Memory B cell (primary cell): ENCODE measurements around the gene ZNF232.
"Not testable (repeated sequence)": the region's sequence is repeated elsewhere in the genome, so short reads cannot be mapped to it uniquely, and the experiment has no call there.

Experiments used
- ATAC-seq: fragments of 150-1000 bp; cut with Tn5 transposase; 2 replicates; pipeline ENCODE4 v1.10.0; 2021; ENCODE audit warnings: low read depth, mild to moderate bottlenecking, moderate library complexity
- DNase-seq, 2 donors: peaks; one replicate each; pipeline ENCODE4 v3.0.0; 2022; ENCODE audit warnings: low spot score in 2 of 2
- H3K27ac Mint-ChIP-seq: one replicate; pipeline ENCODE4 v1.8.0; 2022; ENCODE audit warnings: mild to moderate bottlenecking, moderate library complexity, mixed read lengths
- H3K27me3 Mint-ChIP-seq: one replicate; pipeline ENCODE4 v1.8.0; 2022; ENCODE audit warnings: mixed read lengths
- H3K36me3 Mint-ChIP-seq: one replicate; pipeline ENCODE4 v1.8.0; 2022; ENCODE audit warnings: mild to moderate bottlenecking, mixed read lengths
- H3K4me1 Mint-ChIP-seq: one replicate; pipeline ENCODE4 v1.8.0; 2022; ENCODE audit warnings: mixed read lengths
- H3K4me3 Mint-ChIP-seq: one replicate; pipeline ENCODE4 v1.8.0; 2022; ENCODE audit warnings: mild to moderate bottlenecking, moderate library complexity, mixed read lengths
- H3K9me3 Mint-ChIP-seq: one replicate; pipeline ENCODE4 v1.8.0; 2022; ENCODE audit warnings: mixed read lengths

ZNF232 gene

DNA sequence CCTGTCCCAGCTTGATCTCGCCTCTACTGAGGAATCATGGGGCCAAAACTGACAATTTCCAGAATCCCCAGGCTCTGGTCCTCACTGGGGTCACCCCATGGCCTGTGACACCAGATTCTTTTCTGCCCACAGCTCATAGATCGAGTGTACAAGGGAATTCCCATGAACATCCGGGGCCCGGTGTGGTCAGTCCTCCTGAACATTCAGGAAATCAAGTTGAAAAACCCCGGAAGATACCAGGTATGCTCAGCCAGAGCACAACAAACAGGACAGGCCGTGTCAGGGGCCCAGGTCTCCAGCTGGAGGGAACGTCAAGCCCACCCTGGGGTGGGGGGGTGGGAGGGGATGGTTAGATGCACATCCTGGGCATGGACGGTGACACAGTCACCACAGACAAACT lies 21.6 kb upstream of the ZNF232 start:
- peaks cover 2% of the 10 kb centered on the region for H3K4me1 Mint-ChIP-seq
- H3K36me3 Mint-ChIP-seq = no peaks in the 10 kb centered on the region
- H3K4me3 Mint-ChIP-seq = no peak overlapping the region
- ATAC-seq (no peak), DNase-seq (no peak)
- H3K27ac Mint-ChIP-seq = no peak overlapping the region
- peaks cover 5% of the 10 kb centered on the region for H3K27me3 Mint-ChIP-seq
- H3K9me3 Mint-ChIP-seq = no peaks in the 10 kb centered on the region

GRCh38 chr17:5132503-5133225 lies 21.0 kb upstream of the ZNF232 start:
- DNase-seq, H3K27me3 Mint-ChIP-seq, H3K4me3 Mint-ChIP-seq, H3K9me3 Mint-ChIP-seq, H3K27ac Mint-ChIP-seq, H3K4me1 Mint-ChIP-seq, H3K36me3 Mint-ChIP-seq, ATAC-seq: not testable (repeated sequence)

DNA sequence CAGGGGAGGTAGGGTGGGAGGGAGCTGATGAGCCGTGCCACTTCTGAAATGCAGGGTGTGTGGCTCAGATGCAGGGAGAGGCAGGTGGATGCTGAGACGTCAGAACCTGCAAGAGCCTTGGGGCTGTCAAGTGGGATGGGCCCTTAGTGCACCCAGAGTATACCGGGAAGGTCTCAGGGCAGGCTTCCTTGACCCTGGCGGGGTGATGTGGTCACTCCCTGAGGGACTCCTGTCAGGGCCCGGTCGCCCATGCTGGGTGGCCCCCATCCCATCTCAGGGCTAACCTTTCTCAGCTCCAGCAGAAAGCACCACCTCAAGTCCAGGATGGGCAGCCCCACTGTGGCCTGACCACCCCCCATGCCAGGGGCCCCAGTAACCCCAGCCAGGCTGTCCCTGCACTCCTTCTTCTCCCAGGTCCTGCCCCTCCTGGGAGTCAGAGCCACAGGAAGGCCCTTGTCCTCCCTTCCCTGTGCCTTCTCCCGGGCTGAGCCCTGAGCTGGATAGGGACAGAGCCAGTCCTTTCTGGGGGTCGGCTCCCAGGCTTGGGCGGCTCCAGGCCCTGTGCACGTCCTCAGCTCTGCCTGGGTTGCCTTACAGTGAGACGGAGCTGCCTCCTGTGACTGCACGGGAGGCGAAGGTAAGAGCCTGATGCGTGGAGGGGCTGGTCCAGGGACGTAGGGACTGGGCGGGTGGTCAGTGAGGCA lies 20.3 kb upstream of the ZNF232 start:
- H3K36me3 Mint-ChIP-seq, H3K4me3 Mint-ChIP-seq, H3K9me3 Mint-ChIP-seq, ATAC-seq, H3K27me3 Mint-ChIP-seq, H3K4me1 Mint-ChIP-seq, H3K27ac Mint-ChIP-seq: not testable (repeated sequence)
- DNase-seq = peak in 1 of 2 donors; percentile 11

DNA sequence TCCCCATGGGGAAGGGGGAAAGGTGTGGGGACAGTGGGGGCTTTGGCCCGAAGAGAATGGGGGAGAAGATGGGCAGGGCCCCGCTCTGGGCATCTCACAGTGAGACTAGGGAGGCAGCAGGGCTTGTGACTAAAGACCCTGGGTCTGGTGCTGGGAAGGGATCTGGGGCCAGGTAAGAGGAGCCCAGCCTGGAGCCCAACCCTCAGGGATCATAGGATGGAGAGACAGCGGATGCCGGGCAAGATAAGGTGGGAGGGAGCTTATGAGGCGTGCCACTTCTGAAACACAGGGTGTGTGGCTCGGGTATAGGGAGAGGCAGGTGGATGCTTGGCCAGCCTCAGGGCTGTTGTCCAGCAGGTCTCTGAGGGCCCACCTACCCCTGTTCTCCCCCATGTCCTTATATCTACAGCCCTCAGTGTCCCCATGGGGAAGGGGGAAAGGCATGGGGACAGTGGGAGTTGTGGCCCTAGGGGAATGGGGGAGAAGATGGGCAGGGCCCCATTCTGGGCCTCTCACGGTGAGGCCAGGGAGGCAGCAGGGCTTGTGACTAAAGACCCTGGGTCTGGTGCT lies 19.6 kb upstream of the ZNF232 start:
- H3K27ac Mint-ChIP-seq = no peak overlapping the region
- H3K4me1 Mint-ChIP-seq = peaks cover 2% of the 10 kb centered on the region
- H3K36me3 Mint-ChIP-seq = no peaks in the 10 kb centered on the region
- DNase-seq = peak in 1 of 2 donors; percentile 7
- no peak for ATAC-seq
- H3K27me3 Mint-ChIP-seq = peaks cover 12% of the 10 kb centered on the region
- no peak overlapping the region for H3K4me3 Mint-ChIP-seq
- no peaks in the 10 kb centered on the region for H3K9me3 Mint-ChIP-seq

DNA sequence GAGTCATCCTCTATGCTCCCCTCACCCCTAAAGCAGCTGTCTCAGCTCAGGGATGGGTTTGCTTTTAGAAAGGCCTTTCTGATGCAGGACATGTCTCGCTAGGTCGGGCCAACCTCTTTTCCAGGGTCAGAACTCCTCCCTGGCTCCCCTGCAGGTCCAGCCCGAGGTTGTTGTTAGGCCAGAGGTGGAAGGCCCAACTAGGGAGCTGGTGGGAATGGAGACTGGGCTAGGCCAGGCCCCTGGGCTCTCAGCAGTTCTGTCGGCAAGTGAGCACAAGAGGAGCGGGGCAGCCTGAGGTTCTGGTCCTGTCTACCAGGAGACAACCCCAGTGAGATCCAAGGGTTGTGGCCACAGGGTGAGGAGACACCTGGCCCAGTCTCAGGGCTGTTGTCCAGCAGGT lies 19.0 kb upstream of the ZNF232 start:
- ATAC-seq, H3K36me3 Mint-ChIP-seq, H3K4me3 Mint-ChIP-seq: not testable (repeated sequence)

GRCh38 chr17:5130261-5130660 lies 18.6 kb upstream of the ZNF232 start:
- not testable (repeated sequence) for H3K27ac Mint-ChIP-seq, H3K4me3 Mint-ChIP-seq, ATAC-seq, H3K4me1 Mint-ChIP-seq, H3K9me3 Mint-ChIP-seq, H3K36me3 Mint-ChIP-seq
- DNase-seq = peak in 1 of 2 donors; percentile 6
- H3K27me3 Mint-ChIP-seq = peaks cover 12% of the 10 kb centered on the region

More for the DNA sequence above, 19.0 kb upstream of the ZNF232 start:
- not testable (repeated sequence) for H3K9me3 Mint-ChIP-seq, H3K4me1 Mint-ChIP-seq, H3K27ac Mint-ChIP-seq
- peak in 1 of 2 donors; percentile 10 for DNase-seq
- peaks cover 12% of the 10 kb centered on the region for H3K27me3 Mint-ChIP-seq

DNA sequence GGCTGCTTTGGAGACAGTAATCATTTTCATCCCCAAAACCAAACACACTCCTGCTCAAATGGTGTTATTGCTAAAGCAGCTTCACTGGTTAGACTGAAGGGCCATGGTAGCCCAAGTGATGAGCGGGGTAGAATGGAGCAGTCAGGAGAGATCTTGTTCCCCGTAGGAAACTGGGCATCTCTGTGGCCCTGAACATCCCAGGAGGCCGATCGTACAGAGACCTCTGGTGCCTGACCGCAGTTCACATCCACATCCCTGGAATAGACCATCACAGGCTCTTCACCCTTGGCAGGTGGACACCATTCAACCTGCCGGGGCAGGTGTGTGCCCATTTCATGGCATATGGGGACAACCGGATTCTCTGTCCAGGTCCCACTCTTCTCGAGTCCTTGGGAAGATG lies 18.1 kb upstream of the ZNF232 start:
- not testable (repeated sequence) for H3K36me3 Mint-ChIP-seq, ATAC-seq, H3K4me3 Mint-ChIP-seq, H3K9me3 Mint-ChIP-seq, H3K27ac Mint-ChIP-seq, H3K4me1 Mint-ChIP-seq
- peak in 1 of 2 donors; percentile 6 for DNase-seq
- H3K27me3 Mint-ChIP-seq = peaks cover 12% of the 10 kb centered on the region

- Mint-ChIP-seq H3K27me3 (peaks cover 17% of the 10 kb centered on the region), H3K9me3 (no peaks in the 10 kb centered on the region), H3K36me3 (no peaks in the 10 kb centered on the region), H3K4me1 (no peaks in the 10 kb centered on the region), H3K4me3 (no peak overlapping the region), H3K27ac (no peak overlapping the region)
- no peak for ATAC-seq
- DNase-seq = peak in 1 of 2 donors; percentile 8
Observed at GRCh38 chr17:5128905-5129535, 17.3 kb upstream of the ZNF232 start.

- H3K27ac Mint-ChIP-seq, H3K4me3 Mint-ChIP-seq: not testable (repeated sequence)
- H3K27me3 Mint-ChIP-seq = peaks cover 20% of the 10 kb centered on the region
Observed at GRCh38 chr17:5128387-5128786, 16.7 kb upstream of the ZNF232 start.

DNA sequence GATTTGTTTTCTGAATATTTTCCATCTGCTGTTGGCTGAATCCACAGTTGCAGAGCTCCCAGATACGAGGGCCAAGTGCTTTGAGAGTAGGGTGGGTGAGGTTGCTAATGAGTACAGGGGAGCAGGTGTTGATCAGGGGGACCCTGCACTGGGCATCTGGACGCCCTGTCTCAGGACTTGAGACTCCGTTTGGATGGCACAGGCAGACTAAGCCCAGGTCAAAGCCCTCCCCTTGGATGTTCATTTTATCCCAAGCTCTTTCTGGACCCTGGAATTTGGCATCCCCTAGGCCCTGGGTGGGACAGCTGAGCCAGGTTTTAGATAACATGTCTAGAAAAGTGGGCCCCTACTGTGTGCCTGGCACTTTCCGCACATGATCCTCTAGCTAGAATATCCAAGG lies 16.2 kb upstream of the ZNF232 start:
- Mint-ChIP-seq H3K4me3 (no peak overlapping the region), H3K27me3 (peaks cover 20% of the 10 kb centered on the region), H3K4me1 (no peaks in the 10 kb centered on the region), H3K9me3 (no peaks in the 10 kb centered on the region), H3K36me3 (no peaks in the 10 kb centered on the region), H3K27ac (no peak overlapping the region)
- ATAC-seq (no peak), DNase-seq (peak in 1 of 2 donors; percentile 5)

More at GRCh38 chr17:5128387-5128786, 16.7 kb upstream of the ZNF232 start:
- not testable (repeated sequence) for H3K36me3 Mint-ChIP-seq, H3K9me3 Mint-ChIP-seq, H3K4me1 Mint-ChIP-seq, ATAC-seq
- DNase-seq = peak in 1 of 2 donors; percentile 7

GRCh38 chr17:5126719-5127488 lies 15.2 kb upstream of the ZNF232 start:
- no peaks in the 10 kb centered on the region for H3K9me3 Mint-ChIP-seq
- DNase-seq (peak in 1 of 2 donors; percentile 5), ATAC-seq (no peak)
- no peaks in the 10 kb centered on the region for H3K36me3 Mint-ChIP-seq
- no peaks in the 10 kb centered on the region for H3K4me1 Mint-ChIP-seq
- H3K27me3 Mint-ChIP-seq = peaks cover 23% of the 10 kb centered on the region
- H3K4me3 Mint-ChIP-seq = no peak overlapping the region
- H3K27ac Mint-ChIP-seq = no peak overlapping the region

GRCh38 chr17:5124896-5125295 lies 13.2 kb upstream of the ZNF232 start:
- peaks cover 23% of the 10 kb centered on the region for H3K27me3 Mint-ChIP-seq
- H3K4me1 Mint-ChIP-seq, H3K9me3 Mint-ChIP-seq, ATAC-seq, H3K4me3 Mint-ChIP-seq, DNase-seq, H3K36me3 Mint-ChIP-seq, H3K27ac Mint-ChIP-seq: not testable (repeated sequence)

- DNase-seq, H3K9me3 Mint-ChIP-seq, H3K4me1 Mint-ChIP-seq, H3K27ac Mint-ChIP-seq, H3K36me3 Mint-ChIP-seq, ATAC-seq: not testable (repeated sequence)
- H3K27me3 Mint-ChIP-seq = peaks cover 23% of the 10 kb centered on the region
- peak overlapping the region; percentile 12 for H3K4me3 Mint-ChIP-seq
Observed at GRCh38 chr17:5124125-5124760, 12.6 kb upstream of the ZNF232 start.
